HEK293 (cell line): ENCODE results near the gene WASF1.
"Not testable (repeated sequence)": the region's sequence is repeated elsewhere in the genome, so short reads cannot be mapped to it uniquely, and the experiment has no call there.

Source experiments
- CTCF ChIA-PET: fragments of 350-600 bp; formaldehyde crosslinking; extraction: SDS; loops from one replicate; lab custom pipeline; 2021; ENCODE audit warnings: antibody characterized with exemption; lab: Yijun Ruan, JAX
- POLR2A ChIA-PET: fragments of 300-600 bp; formaldehyde crosslinking; extraction: SDS; loops from one replicate; lab custom pipeline; 2020; ENCODE audit warnings: antibody characterized with exemption, inconsistent platforms; lab: Yijun Ruan, JAX
- H3K27ac ChIP-seq: fragments of 200-500 bp; sonication (Bioruptor generic); 2 replicates; pipeline ENCODE4 v1.5.1; 2014; ENCODE audit warnings: low read depth, low read length, control low read depth, inconsistent platforms; ENCODE audit errors: extremely low read depth
- H3K36me3 ChIP-seq, 2 experiments: fragments of 200-500 bp in 1 of 2; sonication (Bioruptor generic) in 1 of 2; 1 replicate in 1 of 2; 2 replicates in 1 of 2; pipeline ENCODE4 v1.5.1; 2014 to 2017; ENCODE audit warnings: inconsistent platforms in 2 of 2, low read length in 2 of 2; ENCODE audit not compliant: control insufficient read depth in 2 of 2, insufficient read depth in 1 of 2
- H3K4me1 ChIP-seq: fragments of 200-500 bp; sonication (Bioruptor generic); 2 replicates; pipeline ENCODE4 v1.5.1; 2014; ENCODE audit warnings: mild to moderate bottlenecking, low read length, inconsistent platforms; ENCODE audit not compliant: control insufficient read depth, insufficient read depth
- H3K4me3 ChIP-seq: 2 replicates; pipeline ENCODE4 v1.5.1; 2011; ENCODE audit warnings: low read depth, mild to moderate bottlenecking, control low read depth, low read length, moderate library complexity
- H3K9me3 ChIP-seq: fragments of 200-500 bp; sonication (Bioruptor generic); 2 replicates; pipeline ENCODE4 v1.5.1; 2014; ENCODE audit warnings: low read depth, low read length, inconsistent platforms; ENCODE audit not compliant: control insufficient read depth, insufficient read depth
- BCL11A ChIP-seq: fragments of 450-650 bp; formaldehyde crosslinking; IDR thresholded peaks from 2 replicates; pipeline ENCODE4 v1.5.1; 2016; ENCODE audit warnings: low read depth, missing biosample characterization, missing genetic modification characterization
- INSM2 ChIP-seq: fragments of 450-650 bp; formaldehyde crosslinking; IDR thresholded peaks from 2 replicates; pipeline ENCODE4 v1.5.1; 2016; ENCODE audit warnings: missing biosample characterization, missing genetic modification characterization
- KLF1 ChIP-seq: fragments of 450-650 bp; formaldehyde crosslinking; IDR thresholded peaks from 2 replicates; pipeline ENCODE4 v1.5.1; 2016; ENCODE audit warnings: missing biosample characterization, missing genetic modification characterization
- MZF1 ChIP-seq: fragments of 450-650 bp; formaldehyde crosslinking; IDR thresholded peaks from 2 replicates; pipeline ENCODE4 v1.5.1; 2017; ENCODE audit warnings: missing biosample characterization, missing genetic modification characterization, borderline replicate concordance
- ZBTB17 ChIP-seq: fragments of 450-650 bp; formaldehyde crosslinking; IDR thresholded peaks from 2 replicates; pipeline ENCODE4 v1.5.1; 2016; ENCODE audit warnings: missing biosample characterization, missing genetic modification characterization
- ZBTB48 ChIP-seq: fragments of 450-650 bp; formaldehyde crosslinking; IDR thresholded peaks from 2 replicates; pipeline ENCODE4 v1.5.1; 2016; ENCODE audit warnings: missing biosample characterization, missing genetic modification characterization
- ZFP37 ChIP-seq: fragments of 450-650 bp; formaldehyde crosslinking; IDR thresholded peaks from 2 replicates; pipeline ENCODE4 v1.5.1; 2016; ENCODE audit warnings: missing biosample characterization, missing genetic modification characterization
- ZIC2 ChIP-seq: fragments of 450-650 bp; formaldehyde crosslinking; IDR thresholded peaks from 2 replicates; pipeline ENCODE4 v1.5.1; 2016; ENCODE audit warnings: missing biosample characterization, missing genetic modification characterization
- ZNF121 ChIP-seq: fragments of 450-650 bp; formaldehyde crosslinking; IDR thresholded peaks from 2 replicates; pipeline ENCODE4 v1.5.1; 2016; ENCODE audit warnings: missing biosample characterization, missing genetic modification characterization
- ZNF146 ChIP-seq: fragments of 450-650 bp; formaldehyde crosslinking; IDR thresholded peaks from 2 replicates; pipeline ENCODE4 v1.5.1; 2016; ENCODE audit warnings: missing biosample characterization, missing genetic modification characterization
- ZNF184 ChIP-seq: fragments of 450-650 bp; IDR thresholded peaks from 2 replicates; pipeline ENCODE4 v1.5.1; 2018; ENCODE audit warnings: missing biosample characterization, mild to moderate bottlenecking, missing genetic modification characterization
- ZNF23 ChIP-seq: fragments of 450-650 bp; formaldehyde crosslinking; IDR thresholded peaks from 2 replicates; pipeline ENCODE4 v1.5.1; 2016; ENCODE audit warnings: missing biosample characterization, missing genetic modification characterization, borderline replicate concordance
- ZNF26 ChIP-seq: fragments of 450-650 bp; formaldehyde crosslinking; IDR thresholded peaks from 2 replicates; pipeline ENCODE4 v1.5.1; 2016; ENCODE audit warnings: missing biosample characterization, missing genetic modification characterization
- ZNF354C ChIP-seq: fragments of 450-650 bp; formaldehyde crosslinking; IDR thresholded peaks from 2 replicates; pipeline ENCODE4 v1.5.1; 2016; ENCODE audit warnings: missing biosample characterization, missing genetic modification characterization, low read depth, borderline replicate concordance
- ZNF394 ChIP-seq: fragments of 450-650 bp; formaldehyde crosslinking; IDR thresholded peaks from 2 replicates; pipeline ENCODE4 v1.5.1; 2016; ENCODE audit warnings: missing biosample characterization, missing genetic modification characterization, mild to moderate bottlenecking, moderate library complexity, borderline replicate concordance
- ZNF416 ChIP-seq: fragments of 450-650 bp; formaldehyde crosslinking; IDR thresholded peaks from 2 replicates; pipeline ENCODE4 v1.5.1; 2016; ENCODE audit warnings: missing biosample characterization, missing genetic modification characterization
- ZNF423 ChIP-seq: fragments of 450-650 bp; formaldehyde crosslinking; IDR thresholded peaks from 2 replicates; pipeline ENCODE4 v1.5.1; 2016; ENCODE audit warnings: missing biosample characterization, missing genetic modification characterization
- ZNF426 ChIP-seq: fragments of 450-650 bp; formaldehyde crosslinking; IDR thresholded peaks from 2 replicates; pipeline ENCODE4 v1.5.1; 2017; ENCODE audit warnings: missing biosample characterization, missing genetic modification characterization, mild to moderate bottlenecking, inconsistent platforms, moderate library complexity
- ZNF571 ChIP-seq: fragments of 450-650 bp; formaldehyde crosslinking; IDR thresholded peaks from 2 replicates; pipeline ENCODE4 v1.5.0; 2017; ENCODE audit warnings: missing biosample characterization, missing genetic modification characterization
- ZNF621 ChIP-seq: fragments of 450-650 bp; formaldehyde crosslinking; IDR thresholded peaks from 2 replicates; pipeline ENCODE4 v1.5.1; 2017; ENCODE audit warnings: missing biosample characterization, missing genetic modification characterization
- ZNF624 ChIP-seq: fragments of 450-650 bp; formaldehyde crosslinking; IDR thresholded peaks from 2 replicates; pipeline ENCODE4 v1.5.1; 2017; ENCODE audit warnings: missing biosample characterization, missing genetic modification characterization
- ZNF670 ChIP-seq: fragments of 450-650 bp; formaldehyde crosslinking; IDR thresholded peaks from 2 replicates; pipeline ENCODE4 v1.5.1; 2016; ENCODE audit warnings: missing biosample characterization, missing genetic modification characterization, low read depth
- ZNF776 ChIP-seq: fragments of 450-650 bp; formaldehyde crosslinking; IDR thresholded peaks from 2 replicates; pipeline ENCODE4 v1.5.0; 2017; ENCODE audit warnings: missing biosample characterization, missing genetic modification characterization, borderline replicate concordance
- ZXDB ChIP-seq: fragments of 450-650 bp; formaldehyde crosslinking; IDR thresholded peaks from 2 replicates; pipeline ENCODE4 v1.5.1; 2016; ENCODE audit warnings: missing biosample characterization, missing genetic modification characterization
- TF ChIP-seq, protein P1 (sequence below): fragments of 450-650 bp; formaldehyde crosslinking; IDR thresholded peaks from 2 replicates; pipeline ENCODE4 v1.5.1; 2016; ENCODE audit warnings: missing biosample characterization, missing genetic modification characterization
- TF ChIP-seq, protein P2 (sequence below): fragments of 450-650 bp; formaldehyde crosslinking; IDR thresholded peaks from 2 replicates; pipeline ENCODE4 v1.5.1; 2016; ENCODE audit warnings: missing biosample characterization, missing genetic modification characterization

The WASF1 gene

GRCh38 chr6:110075406-110075805 is 104.1 kb downstream of the WASF1 start:
- H3K27ac ChIP-seq, result no peak overlapping the region
- H3K36me3 ChIP-seq, result no peaks in the 10 kb centered on the region
- no peak overlapping the region for H3K4me3 ChIP-seq
- ChIA-PET CTCF (interaction anchor here (0.6 kb wide), 1 partner anchor 194 kb away, joined by 5 read pairs; no protein-coding TSS in a partner anchor), POLR2A (interaction anchor here (0.7 kb wide), 1 partner anchor 35 kb away, joined by 4 read pairs; no protein-coding TSS in a partner anchor)
- TF ChIP-seq ZNF426 (tag by site-specific recombination), result no peak
- TF ChIP-seq ZNF394 (tag by site-specific recombination), result no peak
- TF ChIP-seq ZIC2 (tag by site-specific recombination), result no peak
- TF ChIP-seq ZNF184 (tag by site-specific recombination), result no peak
- TF ChIP-seq, protein P1, sequence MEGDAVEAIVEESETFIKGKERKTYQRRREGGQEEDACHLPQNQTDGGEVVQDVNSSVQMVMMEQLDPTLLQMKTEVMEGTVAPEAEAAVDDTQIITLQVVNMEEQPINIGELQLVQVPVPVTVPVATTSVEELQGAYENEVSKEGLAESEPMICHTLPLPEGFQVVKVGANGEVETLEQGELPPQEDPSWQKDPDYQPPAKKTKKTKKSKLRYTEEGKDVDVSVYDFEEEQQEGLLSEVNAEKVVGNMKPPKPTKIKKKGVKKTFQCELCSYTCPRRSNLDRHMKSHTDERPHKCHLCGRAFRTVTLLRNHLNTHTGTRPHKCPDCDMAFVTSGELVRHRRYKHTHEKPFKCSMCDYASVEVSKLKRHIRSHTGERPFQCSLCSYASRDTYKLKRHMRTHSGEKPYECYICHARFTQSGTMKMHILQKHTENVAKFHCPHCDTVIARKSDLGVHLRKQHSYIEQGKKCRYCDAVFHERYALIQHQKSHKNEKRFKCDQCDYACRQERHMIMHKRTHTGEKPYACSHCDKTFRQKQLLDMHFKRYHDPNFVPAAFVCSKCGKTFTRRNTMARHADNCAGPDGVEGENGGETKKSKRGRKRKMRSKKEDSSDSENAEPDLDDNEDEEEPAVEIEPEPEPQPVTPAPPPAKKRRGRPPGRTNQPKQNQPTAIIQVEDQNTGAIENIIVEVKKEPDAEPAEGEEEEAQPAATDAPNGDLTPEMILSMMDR (tag by site-specific recombination), result no peak
- no peak for TF ChIP-seq ZFP37 (tag by site-specific recombination)
- no peak for TF ChIP-seq ZNF423 (tag by site-specific recombination)
- H3K9me3 ChIP-seq, result no peaks in the 10 kb centered on the region
- H3K4me1 ChIP-seq, result no peaks in the 10 kb centered on the region

DNA sequence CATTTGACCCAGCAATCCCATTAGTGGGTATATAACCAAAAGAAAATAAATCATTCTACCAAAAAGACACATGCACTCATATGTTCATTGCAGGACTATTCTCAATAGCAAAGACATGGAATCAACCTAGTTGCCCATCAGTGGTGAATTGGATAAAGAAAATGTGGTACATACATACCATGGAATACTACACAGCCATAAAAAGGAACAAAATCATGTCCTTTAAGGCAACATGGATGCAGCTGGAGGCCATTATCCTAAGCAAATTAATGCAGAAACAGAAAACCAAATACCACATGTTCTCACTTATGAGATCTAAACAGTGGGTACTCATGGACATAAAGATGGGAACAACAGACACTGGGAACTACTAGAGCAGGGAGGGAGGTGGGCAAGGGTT is 106.0 kb downstream of the WASF1 start:
- H3K4me1 ChIP-seq, H3K4me3 ChIP-seq, H3K9me3 ChIP-seq, H3K36me3 ChIP-seq, CTCF ChIA-PET, H3K27ac ChIP-seq, POLR2A ChIA-PET: not testable (repeated sequence)
- TF ChIP-seq ZNF146 (tag by site-specific recombination), result peak; percentile 70; the same call in 1 of the 2 replicates

- no peak overlapping the region for H3K4me3 ChIP-seq
- no peaks in the 10 kb centered on the region for H3K36me3 ChIP-seq
- H3K4me1 ChIP-seq, result no peaks in the 10 kb centered on the region
- H3K27ac ChIP-seq, result no peak overlapping the region
- ChIA-PET POLR2A (no interaction called here), CTCF (interaction anchor here (1.0 kb wide), 1 partner anchor 10 kb away, joined by 3 read pairs; no protein-coding TSS in a partner anchor)
- no peaks in the 10 kb centered on the region for H3K9me3 ChIP-seq
- TF ChIP-seq ZNF23 (no peak), ZNF776 (tag by site-specific recombination) (no peak), ZXDB (no peak), ZNF571 (tag by site-specific recombination) (no peak), ZNF121 (no peak), ZNF354C (tag by site-specific recombination) (no peak), ZBTB48 (tag by site-specific recombination) (no peak), ZNF621 (no peak), ZBTB17 (tag by site-specific recombination) (no peak), ZNF624 (tag by site-specific recombination) (no peak), ZNF670 (no peak), BCL11A (no peak), ZNF26 (tag by site-specific recombination) (no peak), ZNF416 (no peak), KLF1 (no peak), MZF1 (no peak), INSM2 (no peak)
- TF ChIP-seq, protein P2, sequence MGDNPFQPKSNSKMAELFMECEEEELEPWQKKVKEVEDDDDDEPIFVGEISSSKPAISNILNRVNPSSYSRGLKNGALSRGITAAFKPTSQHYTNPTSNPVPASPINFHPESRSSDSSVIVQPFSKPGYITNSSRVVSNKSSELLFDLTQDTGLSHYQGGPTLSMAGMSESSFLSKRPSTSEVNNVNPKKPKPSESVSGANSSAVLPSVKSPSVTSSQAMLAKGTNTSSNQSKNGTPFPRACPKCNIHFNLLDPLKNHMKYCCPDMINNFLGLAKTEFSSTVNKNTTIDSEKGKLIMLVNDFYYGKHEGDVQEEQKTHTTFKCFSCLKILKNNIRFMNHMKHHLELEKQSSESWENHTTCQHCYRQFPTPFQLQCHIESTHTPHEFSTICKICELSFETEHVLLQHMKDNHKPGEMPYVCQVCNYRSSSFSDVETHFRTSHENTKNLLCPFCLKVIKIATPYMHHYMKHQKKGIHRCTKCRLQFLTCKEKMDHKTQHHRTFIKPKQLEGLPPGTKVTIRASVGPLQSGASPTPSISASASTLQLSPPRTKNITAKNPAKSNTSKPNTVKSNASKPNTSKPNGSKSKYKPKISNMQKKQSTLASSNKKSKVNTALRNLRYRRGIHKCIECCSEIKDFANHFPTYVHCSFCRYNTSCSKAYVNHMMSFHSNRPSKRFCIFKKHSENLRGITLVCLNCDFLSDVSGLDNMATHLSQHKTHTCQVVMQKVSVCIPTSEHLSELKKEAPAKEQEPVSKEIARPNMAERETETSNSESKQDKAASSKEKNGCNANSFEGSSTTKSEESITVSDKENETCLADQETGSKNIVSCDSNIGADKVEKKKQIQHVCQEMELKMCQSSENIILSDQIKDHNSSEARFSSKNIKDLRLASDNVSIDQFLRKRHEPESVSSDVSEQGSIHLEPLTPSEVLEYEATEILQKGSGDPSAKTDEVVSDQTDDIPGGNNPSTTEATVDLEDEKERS (tag by site-specific recombination), result no peak
Measured at GRCh38 chr6:110068592-110068967, 110.9 kb downstream of the WASF1 start.
